HepG2 (cell line): Measurements from ENCODE around the gene PHKB. TPM values are rescaled to one million over a fixed set of nuclear protein-coding genes. Genes with fewer than 3 reads are reported as not detected.

Source experiments
- ARNT ChIP-seq: fragments of 450-650 bp; IDR thresholded peaks from 2 replicates; pipeline ENCODE4 v1.6.1; 2017
- CCDC6 ChIP-seq: sonication (generic); formaldehyde crosslinking; IDR thresholded peaks from 2 replicates; pipeline ENCODE4 v1.8.1; 2022; ENCODE audit warnings: mild to moderate bottlenecking, missing genetic modification reagents, moderate library complexity
- DPF2 ChIP-seq: sonication (generic); formaldehyde crosslinking; IDR thresholded peaks from 2 replicates; pipeline ENCODE4 v1.4.0; 2020; ENCODE audit warnings: mild to moderate bottlenecking, low read depth, missing genetic modification reagents, borderline replicate concordance
- ELF3 ChIP-seq: IDR thresholded peaks from 2 replicates; pipeline ENCODE4 v1.6.1; 2016; ENCODE audit warnings: missing genetic modification reagents, missing compliant biosample characterization
- GATA4 ChIP-seq: sonication (generic); IDR thresholded peaks from 2 replicates; pipeline ENCODE4 v1.6.1; 2016; ENCODE audit warnings: antibody characterized with exemption, low read depth, borderline replicate concordance
- HMG20B ChIP-seq: conservative IDR thresholded peaks from 2 replicates; pipeline ENCODE4 v1.6.1; 2016; ENCODE audit warnings: missing genetic modification reagents, missing compliant biosample characterization
- MAFG ChIP-seq: sonication (generic); formaldehyde crosslinking; IDR thresholded peaks from 2 replicates; pipeline ENCODE4 v1.5.1; 2020; ENCODE audit warnings: mild to moderate bottlenecking, missing genetic modification reagents
- MAZ ChIP-seq, 2 experiments: sonication (generic) in 1 of 2; formaldehyde crosslinking in 1 of 2; IDR thresholded peaks; 2 replicates each; pipeline versions ENCODE4 v1.5.0 to v1.6.1; 2012 to 2020; ENCODE audit warnings: low read depth in 2 of 2, mild to moderate bottlenecking in 2 of 2, borderline replicate concordance in 1 of 2, improper control_type of control experiment in 1 of 2, low read length in 1 of 2, missing genetic modification reagents in 1 of 2, moderate library complexity in 1 of 2
- MED8 ChIP-seq: sonication (generic); formaldehyde crosslinking; IDR thresholded peaks from 2 replicates; pipeline ENCODE4 v1.8.1; 2023; ENCODE audit warnings: mild to moderate bottlenecking, missing genetic modification reagents; ENCODE audit not compliant: insufficient replicate concordance
- RCOR2 ChIP-seq: IDR thresholded peaks from 2 replicates; pipeline ENCODE4 v1.6.1; 2016; ENCODE audit warnings: missing biosample characterization, missing genetic modification reagents
- SNRNP70 ChIP-seq: fragments of 200-400 bp; formaldehyde crosslinking; IDR thresholded peaks from 2 replicates; pipeline ENCODE4 v1.6.1; 2017; ENCODE audit warnings: mild to moderate bottlenecking, low read depth, low read length, moderate library complexity
- TBX2 ChIP-seq: sonication (generic); formaldehyde crosslinking; IDR thresholded peaks from 2 replicates; pipeline ENCODE4 v1.5.0; 2020; ENCODE audit warnings: missing genetic modification reagents, mild to moderate bottlenecking, borderline replicate concordance
- TRIM24 ChIP-seq: sonication (generic); formaldehyde crosslinking; IDR thresholded peaks from 2 replicates; pipeline ENCODE4 v1.8.0; 2022; ENCODE audit warnings: mild to moderate bottlenecking, missing genetic modification reagents
- YEATS4 ChIP-seq: sonication (generic); formaldehyde crosslinking; IDR thresholded peaks from 2 replicates; pipeline ENCODE4 v1.4.0; 2020; ENCODE audit warnings: missing genetic modification reagents, borderline replicate concordance
- ZFP1 ChIP-seq: IDR thresholded peaks from 2 replicates; pipeline ENCODE4 v1.6.1; 2016
- ZNF567 ChIP-seq: sonication (generic); formaldehyde crosslinking; IDR thresholded peaks from 2 replicates; pipeline ENCODE4 v1.8.1; 2023; ENCODE audit warnings: mild to moderate bottlenecking, missing genetic modification reagents, borderline replicate concordance
- ZNF672 ChIP-seq: sonication (generic); formaldehyde crosslinking; IDR thresholded peaks from 2 replicates; pipeline ENCODE4 v1.8.1; 2022; ENCODE audit warnings: missing genetic modification reagents
- ZNF75D ChIP-seq: sonication (generic); formaldehyde crosslinking; IDR thresholded peaks from 2 replicates; pipeline ENCODE4 v1.8.1; 2023; ENCODE audit warnings: missing genetic modification reagents, mild to moderate bottlenecking, borderline replicate concordance
- polyA plus RNA-seq, 8 experiments: library from polyadenylated mRNA; depleted of rRNA in 3 of 8; stranded (reverse) in 7 of 8; unstranded in 1 of 8; fragments of >200 nt; fragmentation: Illumina TruSeq in 4 of 8; extraction: Trizol in 4 of 8; gene quantifications; 2 replicates each; pipeline versions ENCODE4 v1.2.1 to v1.2.3, GENCODE V29; 2011 to 2016; ENCODE audit warnings: low read depth in 4 of 8, missing spikeins in 1 of 8, mixed read lengths in 1 of 8; ENCODE audit not compliant: insufficient read depth in 1 of 8
- total RNA-seq, 5 experiments: library from RNA; depleted of rRNA; stranded (reverse); fragments of >200 nt; fragmentation: Illumina TruSeq; extraction: Trizol; gene quantifications; 2 replicates each; pipeline ENCODE4 v1.2.3, GENCODE V29; 2016; ENCODE audit warnings: low read depth in 1 of 5
- TF ChIP-seq, protein P1 (sequence below): sonication (generic); formaldehyde crosslinking; IDR thresholded peaks from 2 replicates; pipeline ENCODE4 v1.4.0; 2020; ENCODE audit warnings: missing genetic modification reagents
- TF ChIP-seq, protein P2 (sequence below): IDR thresholded peaks from 2 replicates; pipeline ENCODE4 v1.6.1; 2016; ENCODE audit warnings: missing compliant biosample characterization, missing genetic modification reagents, borderline replicate concordance
- TF ChIP-seq, protein P3 (sequence below): sonication (generic); formaldehyde crosslinking; IDR thresholded peaks from 2 replicates; pipeline ENCODE4 v1.8.1; 2023; ENCODE audit warnings: mild to moderate bottlenecking, missing genetic modification reagents
- TF ChIP-seq, protein P4 (sequence below): sonication (generic); formaldehyde crosslinking; IDR thresholded peaks from 2 replicates; pipeline ENCODE4 v1.5.1; 2020; ENCODE audit warnings: missing genetic modification reagents, mild to moderate bottlenecking, borderline replicate concordance

PHKB gene
- total and polyA plus RNA-seq, 2 of the 13 experiments (the other 11 are each of a cell fraction or from before 2014, with no cell fraction given) = 66.0 to 80.8 TPM

DNA sequence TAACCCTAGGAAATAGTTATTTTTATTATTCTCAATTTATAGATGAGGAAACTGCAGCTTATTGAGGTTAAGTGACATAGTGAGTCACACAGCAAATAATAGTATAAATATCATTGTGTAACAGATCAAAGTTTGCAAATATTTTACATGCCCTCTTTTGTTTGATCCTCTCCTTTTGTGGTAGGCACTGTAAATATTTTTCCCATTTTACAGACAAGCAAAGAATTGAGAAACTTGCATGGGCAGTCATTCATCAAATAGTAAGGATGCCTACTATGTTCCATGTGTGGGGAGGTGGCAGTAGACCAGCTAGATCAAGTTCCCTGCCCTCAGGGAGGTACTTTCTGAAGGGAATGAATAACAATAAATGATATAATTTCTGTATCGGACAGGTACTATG is 173.0 kb downstream of the PHKB start (continued):
- TF ChIP-seq, protein P1, sequence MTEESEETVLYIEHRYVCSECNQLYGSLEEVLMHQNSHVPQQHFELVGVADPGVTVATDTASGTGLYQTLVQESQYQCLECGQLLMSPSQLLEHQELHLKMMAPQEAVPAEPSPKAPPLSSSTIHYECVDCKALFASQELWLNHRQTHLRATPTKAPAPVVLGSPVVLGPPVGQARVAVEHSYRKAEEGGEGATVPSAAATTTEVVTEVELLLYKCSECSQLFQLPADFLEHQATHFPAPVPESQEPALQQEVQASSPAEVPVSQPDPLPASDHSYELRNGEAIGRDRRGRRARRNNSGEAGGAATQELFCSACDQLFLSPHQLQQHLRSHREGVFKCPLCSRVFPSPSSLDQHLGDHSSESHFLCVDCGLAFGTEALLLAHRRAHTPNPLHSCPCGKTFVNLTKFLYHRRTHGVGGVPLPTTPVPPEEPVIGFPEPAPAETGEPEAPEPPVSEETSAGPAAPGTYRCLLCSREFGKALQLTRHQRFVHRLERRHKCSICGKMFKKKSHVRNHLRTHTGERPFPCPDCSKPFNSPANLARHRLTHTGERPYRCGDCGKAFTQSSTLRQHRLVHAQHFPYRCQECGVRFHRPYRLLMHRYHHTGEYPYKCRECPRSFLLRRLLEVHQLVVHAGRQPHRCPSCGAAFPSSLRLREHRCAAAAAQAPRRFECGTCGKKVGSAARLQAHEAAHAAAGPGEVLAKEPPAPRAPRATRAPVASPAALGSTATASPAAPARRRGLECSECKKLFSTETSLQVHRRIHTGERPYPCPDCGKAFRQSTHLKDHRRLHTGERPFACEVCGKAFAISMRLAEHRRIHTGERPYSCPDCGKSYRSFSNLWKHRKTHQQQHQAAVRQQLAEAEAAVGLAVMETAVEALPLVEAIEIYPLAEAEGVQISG (CRISPR knock-in tag) = no peak
- no peak for TF ChIP-seq CCDC6 (CRISPR knock-in tag)
- no peak for TF ChIP-seq MED8 (CRISPR knock-in tag)
- TF ChIP-seq YEATS4 (CRISPR knock-in tag) = no peak
- TF ChIP-seq DPF2 = peak; percentile 88; the same call in 1 of the 2 replicates
- no peak for TF ChIP-seq MAFG (CRISPR knock-in tag)
- TF ChIP-seq, protein P2, sequence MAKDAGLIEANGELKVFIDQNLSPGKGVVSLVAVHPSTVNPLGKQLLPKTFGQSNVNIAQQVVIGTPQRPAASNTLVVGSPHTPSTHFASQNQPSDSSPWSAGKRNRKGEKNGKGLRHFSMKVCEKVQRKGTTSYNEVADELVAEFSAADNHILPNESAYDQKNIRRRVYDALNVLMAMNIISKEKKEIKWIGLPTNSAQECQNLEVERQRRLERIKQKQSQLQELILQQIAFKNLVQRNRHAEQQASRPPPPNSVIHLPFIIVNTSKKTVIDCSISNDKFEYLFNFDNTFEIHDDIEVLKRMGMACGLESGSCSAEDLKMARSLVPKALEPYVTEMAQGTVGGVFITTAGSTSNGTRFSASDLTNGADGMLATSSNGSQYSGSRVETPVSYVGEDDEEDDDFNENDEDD = no peak
- 0 out of 2 replicates have a peak, but pooled peaks have one; percentile 51 for TF ChIP-seq HMG20B (CRISPR knock-in tag)
- TF ChIP-seq RCOR2 (CRISPR knock-in tag) = peak; percentile 98
- TF ChIP-seq, protein P3, sequence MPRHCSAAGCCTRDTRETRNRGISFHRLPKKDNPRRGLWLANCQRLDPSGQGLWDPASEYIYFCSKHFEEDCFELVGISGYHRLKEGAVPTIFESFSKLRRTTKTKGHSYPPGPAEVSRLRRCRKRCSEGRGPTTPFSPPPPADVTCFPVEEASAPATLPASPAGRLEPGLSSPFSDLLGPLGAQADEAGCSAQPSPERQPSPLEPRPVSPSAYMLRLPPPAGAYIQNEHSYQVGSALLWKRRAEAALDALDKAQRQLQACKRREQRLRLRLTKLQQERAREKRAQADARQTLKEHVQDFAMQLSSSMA = no peak
- no peak for TF ChIP-seq ZNF75D (CRISPR knock-in tag)
- TF ChIP-seq MAZ (IDR thresholded peaks at IDR 0.05; ENCODE audit: borderline replicate concordance, low read depth, low read length) = no peak
- no peak for TF ChIP-seq MAZ (CRISPR knock-in tag; IDR thresholded peaks at IDR 0.05; ENCODE audit: low read depth)
- TF ChIP-seq, protein P4, sequence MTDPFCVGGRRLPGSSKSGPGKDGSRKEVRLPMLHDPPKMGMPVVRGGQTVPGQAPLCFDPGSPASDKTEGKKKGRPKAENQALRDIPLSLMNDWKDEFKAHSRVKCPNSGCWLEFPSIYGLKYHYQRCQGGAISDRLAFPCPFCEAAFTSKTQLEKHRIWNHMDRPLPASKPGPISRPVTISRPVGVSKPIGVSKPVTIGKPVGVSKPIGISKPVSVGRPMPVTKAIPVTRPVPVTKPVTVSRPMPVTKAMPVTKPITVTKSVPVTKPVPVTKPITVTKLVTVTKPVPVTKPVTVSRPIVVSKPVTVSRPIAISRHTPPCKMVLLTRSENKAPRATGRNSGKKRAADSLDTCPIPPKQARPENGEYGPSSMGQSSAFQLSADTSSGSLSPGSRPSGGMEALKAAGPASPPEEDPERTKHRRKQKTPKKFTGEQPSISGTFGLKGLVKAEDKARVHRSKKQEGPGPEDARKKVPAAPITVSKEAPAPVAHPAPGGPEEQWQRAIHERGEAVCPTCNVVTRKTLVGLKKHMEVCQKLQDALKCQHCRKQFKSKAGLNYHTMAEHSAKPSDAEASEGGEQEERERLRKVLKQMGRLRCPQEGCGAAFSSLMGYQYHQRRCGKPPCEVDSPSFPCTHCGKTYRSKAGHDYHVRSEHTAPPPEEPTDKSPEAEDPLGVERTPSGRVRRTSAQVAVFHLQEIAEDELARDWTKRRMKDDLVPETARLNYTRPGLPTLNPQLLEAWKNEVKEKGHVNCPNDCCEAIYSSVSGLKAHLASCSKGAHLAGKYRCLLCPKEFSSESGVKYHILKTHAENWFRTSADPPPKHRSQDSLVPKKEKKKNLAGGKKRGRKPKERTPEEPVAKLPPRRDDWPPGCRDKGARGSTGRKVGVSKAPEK = no peak
- TF ChIP-seq ZFP1 = peak; percentile 64; the same call in 1 of the 2 replicates
- TF ChIP-seq TBX2 (CRISPR knock-in tag) = peak; percentile 29; the same call in 1 of the 2 replicates
- TF ChIP-seq ZNF672 (CRISPR knock-in tag) = no peak
- TF ChIP-seq ARNT = no peak
- TF ChIP-seq TRIM24 = peak; percentile 75
- TF ChIP-seq GATA4 = peak; percentile 28; the same call in 1 of the 2 replicates
- TF ChIP-seq ELF3 (CRISPR knock-in tag) = peak; percentile 96
- TF ChIP-seq SNRNP70 = no peak
- TF ChIP-seq ZNF567 (CRISPR knock-in tag) = no peak
